NB4 (cell line): ENCODE results near the gene NBEAL2.

ENCODE experiments used
- DNase-seq: peaks from one replicate; pipeline ENCODE4 v3.0.0; 2010; ENCODE audit warnings: low read depth
- H3K4me3 ChIP-seq: one replicate; pipeline ENCODE4 v1.5.1; 2011; ENCODE audit warnings: mild to moderate bottlenecking, low read depth, low read length, moderate library complexity
- MAX ChIP-seq: IDR thresholded peaks from 2 replicates; pipeline ENCODE4 v1.6.1; 2011; ENCODE audit warnings: low read depth, low read length
- MYC ChIP-seq: IDR thresholded peaks from 2 replicates; pipeline ENCODE4 v1.6.1; 2011; ENCODE audit warnings: low read depth, low read length
- POLR2A ChIP-seq: IDR thresholded peaks from 2 replicates; pipeline ENCODE4 v1.6.1; 2011; ENCODE audit warnings: mild to moderate bottlenecking; ENCODE audit not compliant: insufficient read length; ENCODE audit errors: extremely low read depth
- TF ChIP-seq, protein P1 (sequence below): IDR thresholded peaks from one replicate; pipeline ENCODE4 v1.5.1; 2012; ENCODE audit warnings: low read depth, low read length

NBEAL2 gene

DNA sequence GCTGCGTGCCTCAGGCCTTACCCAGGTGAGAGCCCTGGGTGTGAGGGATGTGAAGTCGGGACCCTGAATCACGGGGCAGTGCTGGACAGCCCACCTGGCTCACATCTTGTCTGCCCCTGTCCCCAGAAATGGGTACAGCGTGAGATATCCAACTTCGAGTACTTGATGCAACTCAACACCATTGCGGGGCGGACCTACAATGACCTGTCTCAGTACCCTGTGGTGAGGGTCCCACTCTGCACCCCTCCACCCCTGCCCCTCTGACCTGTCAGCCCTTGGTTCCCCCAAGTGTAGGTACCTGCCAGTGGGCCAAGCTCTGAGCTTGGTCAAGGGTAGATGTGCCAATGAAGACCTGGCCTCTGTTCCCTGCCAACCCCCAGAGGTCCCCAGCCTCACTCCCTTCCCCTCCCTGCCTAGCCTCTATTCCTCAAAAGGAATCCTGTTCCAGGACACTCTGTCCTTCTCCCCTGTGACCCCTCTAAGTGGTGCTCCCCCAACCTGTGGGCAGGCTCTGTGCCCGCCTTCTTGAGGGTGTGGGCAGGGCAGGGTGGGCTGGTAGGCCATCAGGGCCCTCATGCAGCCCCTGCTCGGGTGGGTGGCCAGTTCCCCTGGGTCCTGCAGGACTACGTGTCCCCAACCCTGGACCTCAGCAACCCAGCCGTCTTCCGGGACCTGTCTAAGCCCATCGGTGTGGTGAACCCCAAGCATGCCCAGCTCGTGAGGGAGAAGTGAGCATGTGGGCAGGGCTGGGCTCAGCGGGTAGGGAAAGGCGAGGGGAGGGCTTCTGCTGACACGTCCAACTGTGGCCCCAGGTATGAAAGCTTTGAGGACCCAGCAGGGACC lies 25.1 kb downstream of the NBEAL2 start:
- DNase-seq = no peak
- no peak overlapping the region for H3K4me3 ChIP-seq
- TF ChIP-seq POLR2A = no peak
- TF ChIP-seq, protein P1, sequence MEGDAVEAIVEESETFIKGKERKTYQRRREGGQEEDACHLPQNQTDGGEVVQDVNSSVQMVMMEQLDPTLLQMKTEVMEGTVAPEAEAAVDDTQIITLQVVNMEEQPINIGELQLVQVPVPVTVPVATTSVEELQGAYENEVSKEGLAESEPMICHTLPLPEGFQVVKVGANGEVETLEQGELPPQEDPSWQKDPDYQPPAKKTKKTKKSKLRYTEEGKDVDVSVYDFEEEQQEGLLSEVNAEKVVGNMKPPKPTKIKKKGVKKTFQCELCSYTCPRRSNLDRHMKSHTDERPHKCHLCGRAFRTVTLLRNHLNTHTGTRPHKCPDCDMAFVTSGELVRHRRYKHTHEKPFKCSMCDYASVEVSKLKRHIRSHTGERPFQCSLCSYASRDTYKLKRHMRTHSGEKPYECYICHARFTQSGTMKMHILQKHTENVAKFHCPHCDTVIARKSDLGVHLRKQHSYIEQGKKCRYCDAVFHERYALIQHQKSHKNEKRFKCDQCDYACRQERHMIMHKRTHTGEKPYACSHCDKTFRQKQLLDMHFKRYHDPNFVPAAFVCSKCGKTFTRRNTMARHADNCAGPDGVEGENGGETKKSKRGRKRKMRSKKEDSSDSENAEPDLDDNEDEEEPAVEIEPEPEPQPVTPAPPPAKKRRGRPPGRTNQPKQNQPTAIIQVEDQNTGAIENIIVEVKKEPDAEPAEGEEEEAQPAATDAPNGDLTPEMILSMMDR = no peak
- TF ChIP-seq MAX = no peak
- TF ChIP-seq MYC = no peak

GRCh38 chr3:47005212-47006144 lies 26.0 kb downstream of the NBEAL2 start:
- DNase-seq = no peak
- H3K4me3 ChIP-seq = no peak overlapping the region
- TF ChIP-seq MAX = no peak
- TF ChIP-seq, protein P1 = no peak
- TF ChIP-seq POLR2A = no peak
- no peak for TF ChIP-seq MYC

DNA sequence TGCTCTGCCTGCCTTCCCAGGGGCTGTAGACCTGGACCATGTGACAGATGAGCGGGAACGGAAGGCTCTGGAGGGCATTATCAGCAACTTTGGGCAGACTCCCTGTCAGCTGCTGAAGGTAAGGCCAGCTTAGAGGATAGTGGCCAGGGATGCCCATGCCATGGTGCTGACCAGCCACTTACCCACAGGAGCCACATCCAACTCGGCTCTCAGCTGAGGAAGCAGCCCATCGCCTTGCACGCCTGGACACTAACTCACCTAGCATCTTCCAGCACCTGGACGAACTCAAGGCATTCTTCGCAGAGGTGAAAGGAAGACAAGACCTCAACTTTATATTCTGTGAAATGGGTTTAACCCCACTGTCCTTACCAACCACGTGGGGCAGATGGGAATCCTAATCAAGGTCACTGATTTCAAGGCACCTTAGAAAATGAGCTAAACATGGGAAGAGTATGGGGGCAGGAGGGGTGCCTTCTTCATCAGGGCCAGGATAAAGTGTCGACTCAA lies 26.7 kb downstream of the NBEAL2 start:
- no peak for TF ChIP-seq MAX
- TF ChIP-seq, protein P1 = no peak

GRCh38 chr3:47007001-47007400 lies 27.5 kb downstream of the NBEAL2 start:
- H3K4me3 ChIP-seq = no peak overlapping the region
- no peak for TF ChIP-seq MYC
- DNase-seq = no peak

More for the DNA sequence above, 26.7 kb downstream of the NBEAL2 start:
- DNase-seq = no peak
- H3K4me3 ChIP-seq = no peak overlapping the region

GRCh38 chr3:47007482-47008233 lies 28.2 kb downstream of the NBEAL2 start:
- TF ChIP-seq MAX = no peak
- no peak for TF ChIP-seq MYC
- TF ChIP-seq, protein P1 = no peak
- TF ChIP-seq POLR2A = no peak
- H3K4me3 ChIP-seq = no peak overlapping the region
- no peak for DNase-seq
